Dermis microvascular lymphatic vessel endothelial cell (primary cell): ENCODE results near the gene UBE2L6. TPM values are rescaled to one million over a fixed set of nuclear protein-coding genes. Genes with fewer than 3 reads are reported as not detected.
"Not testable (repeated sequence)": the region's sequence is repeated elsewhere in the genome, so short reads cannot be mapped to it uniquely, and the experiment has no call there.

ENCODE experiments used
- DNase-seq, 2 donors: peaks; one replicate each; pipeline versions ENCODE4 v3.0.0 to v3.0.0-alpha.2; 2010; ENCODE audit warnings: low read depth in 2 of 2
- total RNA-seq: library from RNA; depleted of rRNA; stranded (reverse); fragments of >200 nt; gene quantifications from 2 replicates; pipeline ENCODE4 v1.2.1, GENCODE V29; 2014

The UBE2L6 gene
- total RNA-seq, 1 donor from 2014 or later: 28.4 TPM

GRCh38 chr11:57566905-57567514, 462 bp downstream of the UBE2L6 start:
- no peak for DNase-seq

DNA sequence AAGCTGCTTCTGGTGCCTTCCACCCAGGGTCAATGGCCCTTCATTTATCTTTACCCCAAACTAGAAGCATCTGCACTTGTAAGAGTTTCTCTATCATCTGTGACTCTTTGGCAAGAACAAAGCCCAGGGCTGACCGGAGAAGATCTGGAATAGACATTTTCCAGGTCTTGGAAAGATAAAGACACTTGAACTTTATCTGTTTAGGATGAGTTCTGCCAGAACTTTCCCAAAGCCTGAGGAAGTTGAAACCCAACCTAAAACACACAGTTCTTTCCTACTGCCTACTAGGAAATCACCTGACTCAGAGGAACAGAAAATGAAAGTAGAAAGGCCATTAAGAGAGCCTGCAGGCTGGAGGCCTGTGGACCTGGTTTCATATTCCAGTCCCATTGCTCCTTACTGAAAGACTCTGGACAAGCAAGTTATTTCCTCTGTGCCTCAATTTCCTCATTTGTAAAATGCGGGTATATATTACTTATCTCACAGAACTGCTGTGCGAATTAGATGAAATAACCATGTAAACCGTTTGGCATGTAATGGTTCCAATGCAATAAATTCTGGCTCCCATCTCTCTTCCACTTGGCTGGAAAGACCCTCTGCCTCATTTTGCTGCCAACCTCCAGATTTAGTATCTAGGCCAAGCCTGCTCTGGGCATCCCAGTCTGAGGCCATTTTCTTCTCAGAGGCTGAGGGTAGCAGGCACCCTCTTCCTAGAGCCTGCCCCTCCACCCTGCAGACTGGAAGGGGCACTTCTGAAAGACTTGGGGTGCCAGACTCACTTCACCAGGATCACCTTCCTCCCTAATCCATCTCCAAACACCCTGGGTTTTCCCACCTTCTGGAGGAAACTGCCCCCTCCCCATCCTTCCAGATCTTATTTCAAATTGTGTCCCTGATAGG, 1.2 kb downstream of the UBE2L6 start:
- DNase-seq: peak; percentile 39 to 49

- DNase-seq: no peak
Observed at GRCh38 chr11:57562596-57562995, 4.9 kb downstream of the UBE2L6 start.

DNA sequence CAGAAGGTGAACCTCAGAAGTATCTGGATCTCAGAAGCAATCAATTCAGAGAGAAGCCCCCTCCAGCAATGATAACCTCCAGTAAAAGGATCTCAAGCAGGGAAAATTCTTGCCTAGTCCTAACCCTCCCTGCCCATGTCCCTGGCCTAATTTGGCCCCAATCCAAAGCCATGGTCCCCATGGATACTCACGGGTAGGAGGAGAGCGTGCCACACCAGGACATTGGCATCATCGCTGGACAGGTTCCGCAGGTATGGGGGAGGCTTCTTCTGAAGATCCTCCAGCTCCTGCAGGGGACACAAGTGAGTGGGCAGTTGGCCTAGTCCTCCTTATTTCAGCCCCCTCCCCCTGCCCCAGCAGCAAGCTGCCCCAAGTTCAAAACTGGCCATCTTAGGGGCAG, 7.3 kb downstream of the UBE2L6 start:
- DNase-seq: no peak

DNA sequence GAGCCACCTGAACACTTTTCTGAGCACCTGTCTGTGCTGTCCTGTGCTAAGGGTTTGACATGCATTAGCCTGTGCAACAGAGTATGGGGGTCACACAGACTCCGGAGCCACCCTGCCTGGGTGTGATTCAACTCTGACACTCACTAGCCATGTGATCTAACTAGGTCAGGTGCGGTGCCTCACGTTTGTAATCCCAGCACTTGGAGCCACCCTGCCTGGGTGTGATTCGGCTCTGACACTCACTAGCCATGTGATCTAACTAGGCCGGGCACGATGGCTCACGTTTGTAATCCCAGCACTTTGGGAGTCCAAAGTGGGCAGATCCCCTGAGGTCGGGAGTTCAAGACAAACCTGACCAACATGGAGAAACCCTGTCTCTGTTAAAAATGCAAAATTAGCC, 11.4 kb downstream of the UBE2L6 start:
- no peak for DNase-seq

DNA sequence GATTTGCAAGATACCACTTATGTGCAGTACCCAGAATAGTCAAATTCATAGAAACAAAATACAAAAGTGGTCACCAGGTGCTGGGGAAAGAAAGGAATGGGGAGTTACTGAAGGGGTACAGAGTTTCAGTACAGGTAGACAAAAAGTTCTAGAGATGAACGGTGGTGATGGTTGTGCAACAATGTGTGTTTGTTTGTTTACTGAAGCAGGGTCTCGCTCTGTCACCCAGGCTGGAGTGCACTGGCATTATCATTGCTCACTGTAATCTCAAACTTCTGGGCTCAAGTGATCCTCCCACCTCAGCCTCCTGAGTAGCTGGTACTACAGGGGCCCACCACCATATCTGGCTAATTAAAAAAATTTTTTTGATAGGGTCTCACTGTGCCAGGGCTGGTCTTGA, 12.1 kb downstream of the UBE2L6 start:
- no peak for DNase-seq

- DNase-seq: no peak
Observed at GRCh38 chr11:57552479-57552878, 15.0 kb downstream of the UBE2L6 start.

DNA sequence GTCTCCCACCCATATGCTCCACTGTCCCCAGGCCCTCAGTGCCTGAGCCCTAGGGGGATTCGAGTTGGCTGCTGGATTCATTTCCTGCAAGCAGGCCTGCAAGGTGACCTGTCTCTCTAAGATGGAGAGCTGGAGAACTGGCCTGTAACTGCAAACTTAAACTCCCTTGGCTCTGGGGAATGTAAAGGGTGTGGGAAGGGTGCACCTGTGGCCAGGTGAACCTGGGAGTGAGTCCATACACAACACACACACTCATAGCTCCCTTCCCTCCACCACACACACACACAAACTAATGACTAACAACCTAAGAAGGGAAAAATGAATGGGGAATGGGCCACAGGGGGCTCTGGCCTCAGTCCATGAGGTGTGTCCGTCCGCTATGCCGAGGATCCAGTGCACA, 15.5 kb downstream of the UBE2L6 start:
- no peak for DNase-seq

GRCh38 chr11:57549983-57550382, 17.5 kb downstream of the UBE2L6 start:
- no peak for DNase-seq

- peak in 1 of 2 donors; percentile 7 for DNase-seq
Observed at GRCh38 chr11:57547854-57548377, 19.6 kb downstream of the UBE2L6 start.

- peak in 1 of 2 donors; percentile 18 for DNase-seq
Observed at GRCh38 chr11:57546869-57547475, 20.5 kb downstream of the UBE2L6 start.

- DNase-seq: no peak
Observed at GRCh38 chr11:57546451-57546850, 21.0 kb downstream of the UBE2L6 start.

GRCh38 chr11:57545883-57546282, 21.6 kb downstream of the UBE2L6 start:
- no peak for DNase-seq

DNA sequence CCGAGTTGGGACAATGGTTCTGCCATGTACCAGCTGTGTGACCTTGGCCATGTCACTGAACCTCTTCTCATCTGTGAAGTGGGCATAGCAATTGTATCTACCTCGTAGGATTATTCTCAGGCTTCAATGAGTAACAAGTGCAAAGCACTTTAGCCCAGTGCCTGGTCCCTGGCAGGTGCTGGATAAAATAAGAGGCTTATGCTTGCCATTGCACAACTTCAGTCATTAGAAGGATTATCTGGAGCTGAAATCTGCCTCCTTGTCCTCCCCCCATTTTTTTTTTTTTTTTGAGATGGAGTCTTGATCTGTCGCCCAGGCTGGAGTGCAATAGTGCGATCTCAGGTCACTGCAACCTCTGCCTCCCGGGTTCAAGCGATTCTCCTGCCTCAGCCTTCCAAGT, 22.9 kb downstream of the UBE2L6 start:
- no peak for DNase-seq

DNA sequence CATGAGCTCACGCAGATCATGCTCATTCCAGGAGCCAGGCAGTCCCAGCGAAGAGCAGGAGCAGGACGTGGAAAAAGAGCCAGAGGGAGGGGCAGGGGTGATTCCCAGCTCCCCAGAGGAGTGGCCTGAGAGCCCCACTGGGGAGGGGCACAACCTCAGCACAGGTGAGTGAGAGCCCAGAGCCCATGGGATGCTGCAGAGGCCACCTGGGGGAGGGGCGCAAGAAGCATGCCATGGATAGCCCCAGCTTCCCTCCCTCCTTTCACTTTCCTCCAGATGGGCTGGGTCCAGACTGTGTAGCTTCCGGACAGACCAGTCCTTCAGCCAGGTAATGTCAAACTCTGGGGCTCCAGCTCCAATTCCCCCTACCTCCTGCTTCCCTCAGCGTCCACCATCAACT, 23.9 kb downstream of the UBE2L6 start:
- no peak for DNase-seq

- no peak for DNase-seq
Observed at GRCh38 chr11:57542582-57542981, 24.9 kb downstream of the UBE2L6 start.

GRCh38 chr11:57541169-57541568, 26.3 kb downstream of the UBE2L6 start:
- no peak for DNase-seq

DNA sequence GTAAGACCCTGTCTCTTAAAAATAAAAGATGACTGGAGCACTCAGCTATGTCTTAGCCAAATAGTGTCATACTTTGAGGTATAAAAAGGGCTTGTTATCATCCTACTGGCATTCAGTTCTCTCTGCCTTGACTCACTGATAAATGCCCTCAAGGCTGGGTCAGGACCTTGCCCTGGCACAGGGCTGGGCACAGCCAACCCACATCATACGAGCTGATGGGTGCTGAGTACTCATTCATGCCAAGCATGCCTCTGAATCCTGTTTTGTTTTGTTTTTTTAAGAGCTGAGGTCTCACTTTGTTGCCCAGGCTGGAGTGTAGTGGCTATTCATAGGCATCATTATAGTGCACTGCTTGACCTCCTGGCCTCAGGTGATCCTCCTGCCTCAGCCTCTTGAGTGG, 28.1 kb downstream of the UBE2L6 start:
- no peak for DNase-seq

DNA sequence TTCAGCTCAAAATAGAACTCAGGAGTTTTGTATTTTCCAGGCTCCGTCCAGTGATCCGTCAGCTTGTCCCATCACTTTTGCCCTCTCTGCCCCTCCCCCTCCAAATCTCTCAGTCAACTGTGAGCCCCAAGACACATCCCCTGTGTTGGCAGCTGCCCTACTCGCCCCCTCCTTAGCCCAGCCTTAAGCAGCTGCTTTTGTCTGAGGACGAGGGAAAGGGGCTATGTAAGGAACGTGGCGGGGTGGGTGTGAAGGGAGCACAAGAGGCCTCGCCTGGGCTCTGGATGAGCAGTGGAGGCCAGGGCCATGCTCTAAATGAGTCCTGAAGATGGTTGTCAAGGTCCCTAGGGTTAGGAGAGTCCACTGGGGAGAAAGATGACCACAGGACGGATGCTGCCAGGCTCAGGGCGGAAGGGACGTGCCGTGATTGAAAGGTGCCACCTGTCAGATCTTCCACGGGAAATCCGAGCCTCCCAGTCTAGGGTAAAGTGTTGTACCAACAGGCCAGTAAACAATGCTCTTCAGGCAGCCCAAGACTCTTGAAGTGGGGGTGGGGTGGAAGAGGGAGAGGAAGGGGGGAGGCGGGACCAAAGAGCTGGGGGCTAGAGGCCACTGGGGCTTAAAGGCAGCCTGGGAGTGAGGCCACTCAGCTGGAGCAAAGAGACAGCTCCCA, 30.4 kb downstream of the UBE2L6 start, which contains the start of gene SMTNL1:
Gene SMTNL1 (plus strand): TSS at position 649 of the 673 bp plus-strand sequence. CDS start 5,048 bp downstream, outside the sequence.
- DNase-seq: no peak

DNA sequence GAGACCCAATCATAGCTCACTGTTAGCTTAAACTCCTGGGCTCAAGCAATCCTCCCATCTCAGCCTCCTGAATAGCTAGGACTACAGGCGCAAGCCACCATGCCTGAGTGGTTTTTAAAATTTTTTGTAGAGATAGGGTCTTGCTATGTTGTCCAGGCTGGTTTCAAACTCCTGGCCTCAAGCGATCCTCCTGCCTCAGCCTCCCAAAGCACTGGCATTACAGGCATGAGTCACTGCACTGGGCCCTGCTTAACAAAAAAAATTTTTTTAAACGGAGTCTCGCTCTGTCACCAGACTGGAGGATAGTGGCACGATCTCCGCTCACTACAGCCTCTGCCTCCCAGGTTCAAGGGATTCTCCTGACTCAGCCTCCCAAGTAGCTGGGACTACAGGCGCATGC, 33.0 kb downstream of the UBE2L6 start:
- DNase-seq: not testable (repeated sequence)
